ENCODE measurements around the gene CLDN2.

- TF ChIP-seq CTCF (IDR thresholded peaks at IDR 0.05) (no peak), ZFX (IDR thresholded peaks at IDR 0.05; ENCODE audit: borderline replicate concordance) (no peak)
These were observed 17.5 kb upstream of the CLDN2 start for GRCh38 chrX:106902684-106903083.

All from 22Rv1 (cell line).